K562 (cell line): ENCODE measurements around the gene THUMPD1. TPM values are rescaled to one million over a fixed set of nuclear protein-coding genes. Genes with fewer than 3 reads are reported as not detected.

Source experiments
- DDX20 ChIP-seq: fragments of 450-650 bp; IDR thresholded peaks from 2 replicates; pipeline ENCODE4 v1.6.1; 2016; ENCODE audit warnings: missing genetic modification characterization, low read depth, mild to moderate bottlenecking, missing compliant biosample characterization, moderate library complexity
- DIDO1 ChIP-seq: fragments of 450-650 bp; IDR thresholded peaks from 2 replicates; pipeline ENCODE4 v1.6.1; 2016; ENCODE audit warnings: low read depth, missing biosample characterization, missing genetic modification characterization
- HNRNPH1 ChIP-seq: fragments of 200-400 bp; formaldehyde crosslinking; optimal IDR thresholded peaks from 2 replicates; pipeline ENCODE3; 2017; ENCODE audit warnings: low read depth, mild to moderate bottlenecking, low read length, moderate library complexity
- IRF1 ChIP-seq: sonication (generic); formaldehyde crosslinking; IDR thresholded peaks from 2 replicates; pipeline ENCODE4 v1.8.0; 2022; ENCODE audit warnings: missing genetic modification reagents, mild to moderate bottlenecking, borderline replicate concordance
- MEF2D ChIP-seq: conservative IDR thresholded peaks from 2 replicates; pipeline ENCODE4 v1.6.1; 2016; ENCODE audit warnings: low read depth, missing genetic modification characterization, missing compliant biosample characterization
- POLR2AphosphoS5 ChIP-seq: IDR thresholded peaks from 2 replicates; pipeline ENCODE4 v1.6.1; 2011; ENCODE audit warnings: mild to moderate bottlenecking, low read depth, low read length, moderate library complexity; ENCODE audit not compliant: control insufficient read depth, insufficient read depth
- POLR2B ChIP-seq: fragments of 450-650 bp; IDR thresholded peaks from 2 replicates; pipeline ENCODE4 v1.6.1; 2018; ENCODE audit warnings: low read depth; ENCODE audit not compliant: partially characterized antibody
- SAP30 ChIP-seq: fragments of 200-600 bp; sonication (generic); IDR thresholded peaks from 2 replicates; pipeline ENCODE4 v1.6.1; 2012; ENCODE audit warnings: borderline replicate concordance, low read depth, mild to moderate bottlenecking, moderate library complexity, low read length, control low read depth, inconsistent platforms; ENCODE audit not compliant: insufficient read depth, poor library complexity, severe bottlenecking
- SNIP1 ChIP-seq: fragments of 450-650 bp; IDR thresholded peaks from 2 replicates; pipeline ENCODE4 v1.7.1; 2017; ENCODE audit warnings: low read depth, mild to moderate bottlenecking
- TCF7 ChIP-seq: sonication (generic); IDR thresholded peaks from 2 replicates; pipeline ENCODE4 v1.6.1; 2016; ENCODE audit warnings: antibody characterized with exemption, borderline replicate concordance
- ZBTB34 ChIP-seq: fragments of 250-450 bp; sonication (Bioruptor Pico); IDR thresholded peaks from 2 replicates; pipeline ENCODE4 v1.8.0; 2021; ENCODE audit warnings: mild to moderate bottlenecking, moderate library complexity
- ZNF23 ChIP-seq: fragments of 250-450 bp; sonication (Bioruptor Pico); IDR thresholded peaks from 2 replicates; pipeline ENCODE4 v1.4.0; 2020; ENCODE audit warnings: mild to moderate bottlenecking
- ZNF3 ChIP-seq: fragments of 250-450 bp; sonication (Bioruptor Pico); IDR thresholded peaks from 2 replicates; pipeline ENCODE4 v1.5.0; 2021; ENCODE audit warnings: mild to moderate bottlenecking, moderate library complexity
- ZNF518B ChIP-seq: fragments of 250-450 bp; sonication (Bioruptor Pico); IDR thresholded peaks from 2 replicates; pipeline ENCODE4 v1.5.0; 2021; ENCODE audit warnings: mild to moderate bottlenecking, moderate library complexity
- ZNF717 ChIP-seq: fragments of 250-450 bp; sonication (Bioruptor Pico); IDR thresholded peaks from 2 replicates; pipeline ENCODE4 v1.5.0; 2021
- polyA plus RNA-seq, 8 experiments: library from polyadenylated mRNA; depleted of rRNA in 4 of 8; stranded (reverse) in 5 of 8; unstranded in 3 of 8; fragments of >200 nt; fragmentation: Nextera tagmentation in 2 of 8; fragmentation: Illumina TruSeq in 1 of 8; extraction: Ambion mirVana in 2 of 8; extraction: Trizol in 1 of 8; gene quantifications; 2 replicates each; pipeline versions ENCODE4 v1.2.1 to v1.2.3, GENCODE V29; 2011 to 2014; ENCODE audit warnings: inconsistent platforms in 1 of 8, missing spikeins in 1 of 8
- total RNA-seq, 7 experiments: library from RNA; depleted of rRNA in 6 of 7; stranded (reverse); fragments of >200 nt in 6 of 7; fragmentation: Illumina TruSeq in 2 of 7; extraction: Trizol in 2 of 7; gene quantifications; 2 replicates each; pipeline versions ENCODE4 v1.2.1 to v1.2.3, GENCODE V29; 2011 to 2021; ENCODE audit warnings: low replicate concordance in 1 of 7

Gene THUMPD1
- total and polyA plus RNA-seq, 9 of the 15 experiments (the other 6 are each of a cell fraction or from before 2014, with no cell fraction given), result 37.8 to 101 (median 56.8) TPM

GRCh38 chr16:20740007-20740883 lies 1.4 kb downstream of the THUMPD1 start (continued):
- TF ChIP-seq ZNF518B (CRISPR knock-in tag), result no peak
- peak; percentile 24 for TF ChIP-seq SAP30
- no peak for TF ChIP-seq IRF1 (CRISPR knock-in tag)
- TF ChIP-seq ZNF3 (CRISPR knock-in tag), result 0 out of 2 replicates have a peak, but pooled peaks have one; percentile 16
- no peak for TF ChIP-seq DDX20
- no peak for TF ChIP-seq DIDO1
- TF ChIP-seq POLR2AphosphoS5, result no peak
- no peak for TF ChIP-seq HNRNPH1
- no peak for TF ChIP-seq SNIP1
- no peak for TF ChIP-seq ZNF717
- peak; percentile 14 for TF ChIP-seq POLR2B
- TF ChIP-seq MEF2D (tag), result no peak
- no peak for TF ChIP-seq TCF7
- TF ChIP-seq ZNF23 (CRISPR knock-in tag), result no peak
- no peak for TF ChIP-seq ZBTB34 (CRISPR knock-in tag)
